Measurements from ENCODE around the gene CLGN. TPM values are rescaled to one million over a fixed set of nuclear protein-coding genes. Genes with fewer than 3 reads are reported as not detected.

CLGN gene
- 1 to 10 TPM in 3 of 4 donors, under 1 TPM in 1; 0.70 to 3.8 (median 1.9) TPM for total RNA-seq

GRCh38 chr4:140427106-140427918, at the start of gene CLGN:
Gene CLGN (minus strand): TSS chr4:140427648. CDS start chr4:140413078, 14,570 bp downstream.
- peaks cover 0 to 55% (median 11%) of the 10 kb centered on the region in 3 donors for H3K4me1 ChIP-seq
- 0% methylated on average over 1 to 5 of the region's 73 CpGs for WGBS, 2 donors

GRCh38 chr4:140472156-140472555, 44.7 kb upstream of the CLGN start:
- H3K27ac ChIP-seq = no peak overlapping the region
- no peak overlapping the region for H3K4me3 ChIP-seq
- TF ChIP-seq POLR2A (IDR thresholded peaks at IDR 0.05) (no peak), CTCF (IDR thresholded peaks at IDR 0.05) (no peak)
- intact Hi-C loops (cut with DNase I) = no loop called here
- no peak for DNase-seq
- WGBS, 2 donors = 57 to 68% methylated on average over 2 of the region's 2 CpGs
- no peaks in the 10 kb centered on the region for H3K4me1 ChIP-seq
- no peaks in the 10 kb centered on the region for H3K9me3 ChIP-seq
- H3K36me3 ChIP-seq = no peaks in the 10 kb centered on the region
- peaks cover 0 to 27% (median 0%) of the 10 kb centered on the region in 4 donors for H3K27me3 ChIP-seq

More at GRCh38 chr4:140427106-140427918, at the start of gene CLGN:
- intact Hi-C loops (cut with DNase I) = no loop called here
- Histone ChIP-seq H3K27ac (peak within 1 kb of the TSS in 3 of 4 donors; percentile 25 to 35 (median 34)), H3K9me3 (no peaks in the 10 kb centered on the region), H3K4me3 (peak within 1 kb of the TSS; percentile 55 to 70 (median 68)), H3K36me3 (no peaks in the 10 kb centered on the region), H3K27me3 (peaks cover 0 to 13% (median 0%) of the 10 kb centered on the region in 4 donors)
- TF ChIP-seq CTCF (IDR thresholded peaks at IDR 0.05) (peak in 3 of 6 experiments; percentile 6 to 15 (median 10)), POLR2A (IDR thresholded peaks at IDR 0.05) (peak in 1 of 4 donors; percentile 11)
- no peak for DNase-seq

- no peaks in the 10 kb centered on the region for H3K4me1 ChIP-seq
- H3K27me3 ChIP-seq = peaks cover 0 to 27% (median 0%) of the 10 kb centered on the region in 4 donors
- H3K9me3 ChIP-seq = no peaks in the 10 kb centered on the region
- TF ChIP-seq CTCF (IDR thresholded peaks at IDR 0.05) = no peak
- no peak for TF ChIP-seq POLR2A (IDR thresholded peaks at IDR 0.05)
- WGBS, 2 donors = 61 to 79% methylated on average over 22 to 26 of the region's 27 CpGs
- H3K4me3 ChIP-seq = no peak overlapping the region
- no peak overlapping the region for H3K27ac ChIP-seq
- DNase-seq = no peak
- intact Hi-C loops (cut with DNase I) = no loop called here
- no peaks in the 10 kb centered on the region for H3K36me3 ChIP-seq
Observed at GRCh38 chr4:140469791-140470733, 42.6 kb upstream of the CLGN start.

GRCh38 chr4:140466146-140466545, 38.7 kb upstream of the CLGN start:
- H3K4me3 ChIP-seq = no peak overlapping the region
- no peak for DNase-seq
- no peaks in the 10 kb centered on the region for H3K9me3 ChIP-seq
- no peaks in the 10 kb centered on the region for H3K36me3 ChIP-seq
- H3K4me1 ChIP-seq = no peaks in the 10 kb centered on the region
- intact Hi-C loops (cut with DNase I) = no loop called here
- peaks cover 0 to 19% (median 0%) of the 10 kb centered on the region in 4 donors for H3K27me3 ChIP-seq
- no peak for TF ChIP-seq CTCF (IDR thresholded peaks at IDR 0.05)
- H3K27ac ChIP-seq = no peak overlapping the region
- 0 to 74% methylated on average over 1 of the region's 1 CpG for WGBS, 2 donors
